Osteoblast (primary cell): ENCODE measurements around the gene S100A1. TPM values are rescaled to one million over a fixed set of nuclear protein-coding genes. Genes with fewer than 3 reads are reported as not detected.

ENCODE experiments used
- DNase-seq: peaks from one replicate; pipeline ENCODE4 v3.0.0; 2011; ENCODE audit warnings: low spot score, mixed read lengths; ENCODE audit not compliant: insufficient read length; ENCODE audit errors: missing footprints
- H2AFZ ChIP-seq: 2 replicates; pipeline ENCODE4 v1.6.0; 2011; ENCODE audit warnings: mild to moderate bottlenecking, low read length
- H3K27ac ChIP-seq: 2 replicates; pipeline ENCODE4 v1.5.1; 2011; ENCODE audit warnings: mild to moderate bottlenecking, low read depth, low read length, moderate library complexity
- H3K27me3 ChIP-seq: 2 replicates; pipeline ENCODE4 v1.6.0; 2012; ENCODE audit warnings: mild to moderate bottlenecking, control low read depth, inconsistent platforms, low read length, moderate library complexity; ENCODE audit not compliant: insufficient read depth
- H3K36me3 ChIP-seq: 2 replicates; pipeline ENCODE4 v1.5.1; 2011; ENCODE audit warnings: mild to moderate bottlenecking, low read length, control low read depth, moderate library complexity; ENCODE audit not compliant: insufficient read depth
- H3K4me1 ChIP-seq: 2 replicates; pipeline ENCODE4 v1.5.1; 2011; ENCODE audit warnings: mild to moderate bottlenecking, low read length, control low read depth, moderate library complexity; ENCODE audit not compliant: insufficient read depth
- H3K4me2 ChIP-seq: 2 replicates; pipeline ENCODE4 v1.6.0; 2011; ENCODE audit warnings: mild to moderate bottlenecking, low read length; ENCODE audit not compliant: insufficient read depth
- H3K4me3 ChIP-seq: fragments of 200-600 bp; sonication (generic); 3 replicates; pipeline ENCODE4 v1.5.1; 2012; ENCODE audit warnings: mild to moderate bottlenecking, low read length, inconsistent platforms; ENCODE audit not compliant: insufficient read depth
- H3K79me2 ChIP-seq: 2 replicates; pipeline ENCODE4 v1.6.0; 2012; ENCODE audit warnings: mild to moderate bottlenecking, low read length, control low read depth, inconsistent platforms; ENCODE audit not compliant: insufficient read depth
- H3K9me3 ChIP-seq: 2 replicates; pipeline ENCODE4 v1.5.1; 2011; ENCODE audit warnings: low read depth, low read length, control low read depth
- H4K20me1 ChIP-seq: 2 replicates; pipeline ENCODE4 v1.6.0; 2012; ENCODE audit warnings: mild to moderate bottlenecking, low read length, control low read depth; ENCODE audit not compliant: insufficient read depth
- CTCF ChIP-seq: IDR thresholded peaks from 2 replicates; pipeline ENCODE4 v1.5.1; 2011; ENCODE audit warnings: mild to moderate bottlenecking, low read depth, low read length, moderate library complexity; ENCODE audit errors: extremely low read depth
- total RNA-seq: library from RNA; depleted of rRNA; stranded (reverse); fragments of >200 nt; gene quantifications from 2 replicates; pipeline ENCODE4 v1.2.3, GENCODE V29; 2012

Gene S100A1
- total RNA-seq, 1 donor = not detected

- Histone ChIP-seq H3K4me2 (no peak overlapping the region), H3K27me3 (no peaks in the 10 kb centered on the region), H2AFZ (no peak overlapping the region), H3K4me1 (no peaks in the 10 kb centered on the region), H3K9me3 (no peaks in the 10 kb centered on the region), H3K27ac (no peak overlapping the region), H4K20me1 (peaks cover 24% of the 10 kb centered on the region), H3K4me3 (no peak overlapping the region), H3K36me3 (peaks cover 95% of the 10 kb centered on the region), H3K79me2 (peaks cover 69% of the 10 kb centered on the region)
- no peak for TF ChIP-seq CTCF
- no peak for DNase-seq
Measured at GRCh38 chr1:153640861-153641260, 12.6 kb downstream of the S100A1 start.

GRCh38 chr1:153642161-153642560 lies 13.9 kb downstream of the S100A1 start:
- Histone ChIP-seq H4K20me1 (peaks cover 22% of the 10 kb centered on the region), H3K9me3 (no peaks in the 10 kb centered on the region), H3K27ac (no peak overlapping the region), H3K4me1 (no peaks in the 10 kb centered on the region), H3K4me2 (no peak overlapping the region), H3K27me3 (no peaks in the 10 kb centered on the region), H3K4me3 (no peak overlapping the region), H3K36me3 (peaks cover 85% of the 10 kb centered on the region), H2AFZ (no peak overlapping the region), H3K79me2 (peaks cover 56% of the 10 kb centered on the region)
- TF ChIP-seq CTCF = no peak
- DNase-seq = no peak

DNA sequence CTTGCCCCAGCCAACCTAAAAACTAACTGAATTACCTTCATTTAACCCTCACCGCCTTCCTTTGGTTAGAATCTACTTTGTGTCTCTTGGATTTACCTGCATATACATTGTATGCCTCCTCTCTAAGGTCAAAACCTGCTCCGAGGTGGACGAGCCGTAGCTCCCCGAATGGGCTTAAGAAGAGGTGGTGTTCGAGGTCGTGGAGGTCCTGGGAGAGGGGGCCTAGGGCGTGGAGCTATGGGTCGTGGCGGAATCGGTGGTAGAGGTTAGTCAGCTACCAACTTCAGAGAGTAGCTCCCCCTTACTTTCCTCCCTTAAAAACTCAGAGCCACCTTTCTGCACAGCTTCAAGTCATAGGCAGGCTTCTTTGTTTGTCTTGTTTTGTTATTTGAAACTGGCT lies 14.9 kb downstream of the S100A1 start:
- Histone ChIP-seq H2AFZ (no peak overlapping the region), H3K79me2 (peaks cover 47% of the 10 kb centered on the region), H3K4me2 (no peak overlapping the region), H3K9me3 (no peaks in the 10 kb centered on the region), H4K20me1 (peaks cover 18% of the 10 kb centered on the region), H3K4me1 (no peaks in the 10 kb centered on the region), H3K4me3 (no peak overlapping the region), H3K36me3 (peaks cover 75% of the 10 kb centered on the region), H3K27ac (no peak overlapping the region), H3K27me3 (no peaks in the 10 kb centered on the region)
- DNase-seq = no peak
- TF ChIP-seq CTCF = no peak

GRCh38 chr1:153643816-153644215 lies 15.6 kb downstream of the S100A1 start:
- Histone ChIP-seq H3K4me2 (no peak overlapping the region), H3K27ac (no peak overlapping the region), H3K9me3 (no peaks in the 10 kb centered on the region), H3K4me1 (no peaks in the 10 kb centered on the region), H3K79me2 (peaks cover 41% of the 10 kb centered on the region), H3K27me3 (no peaks in the 10 kb centered on the region), H3K4me3 (no peak overlapping the region), H3K36me3 (peaks cover 68% of the 10 kb centered on the region), H4K20me1 (peaks cover 16% of the 10 kb centered on the region), H2AFZ (no peak overlapping the region)
- DNase-seq = no peak
- no peak for TF ChIP-seq CTCF
